H9 (cell line): ENCODE data around the gene LIX1. TPM values are rescaled to one million over a fixed set of nuclear protein-coding genes. Genes with fewer than 3 reads are reported as not detected.

Experiments used
- DNase-seq: peaks from one replicate; pipeline ENCODE4 v3.0.0-alpha.2; 2017
- H2AFZ ChIP-seq: one replicate; pipeline ENCODE4 v1.6.1; 2013; ENCODE audit warnings: mild to moderate bottlenecking, low read length, control low read depth, moderate library complexity
- H2AK5ac ChIP-seq: 2 replicates; pipeline ENCODE4 v1.6.1; 2013; ENCODE audit warnings: low read length, control low read depth, mixed read lengths; ENCODE audit not compliant: insufficient read length
- H2BK120ac ChIP-seq: one replicate; pipeline ENCODE4 v1.6.1; 2013; ENCODE audit warnings: low read depth, mild to moderate bottlenecking, low read length, control low read depth, inconsistent platforms; ENCODE audit not compliant: poor library complexity, severe bottlenecking
- H2BK12ac ChIP-seq: 2 replicates; pipeline ENCODE4 v1.6.1; 2013; ENCODE audit warnings: low read length, control low read depth, mixed read lengths, low read depth; ENCODE audit not compliant: insufficient read length
- H2BK15ac ChIP-seq: 2 replicates; pipeline ENCODE4 v1.6.1; 2013; ENCODE audit warnings: low read depth, low read length, control low read depth
- H2BK20ac ChIP-seq: one replicate; pipeline ENCODE4 v1.6.1; 2013; ENCODE audit warnings: low read depth, mild to moderate bottlenecking, low read length, control low read depth, inconsistent platforms; ENCODE audit not compliant: poor library complexity, severe bottlenecking
- H2BK5ac ChIP-seq: 2 replicates; pipeline ENCODE4 v1.6.1; 2013; ENCODE audit warnings: low read length, control low read depth, mixed read lengths; ENCODE audit not compliant: insufficient read length
- H3K14ac ChIP-seq: 2 replicates; pipeline ENCODE4 v1.6.1; 2013; ENCODE audit warnings: low read length, control low read depth; ENCODE audit not compliant: insufficient read depth
- H3K18ac ChIP-seq: 2 replicates; pipeline ENCODE4 v1.6.1; 2013; ENCODE audit warnings: low read depth, mild to moderate bottlenecking, mixed read lengths, low read length, control low read depth; ENCODE audit not compliant: insufficient read length
- H3K23ac ChIP-seq: 2 replicates; pipeline ENCODE4 v1.6.1; 2013; ENCODE audit warnings: low read length, control low read depth, mixed read lengths, low read depth; ENCODE audit not compliant: insufficient read length
- H3K23me2 ChIP-seq: 2 replicates; pipeline ENCODE4 v1.6.1; 2013; ENCODE audit warnings: low read depth, mild to moderate bottlenecking, mixed read lengths, low read length, control low read depth; ENCODE audit not compliant: insufficient read length, poor library complexity, severe bottlenecking
- H3K27ac ChIP-seq: 2 replicates; pipeline ENCODE4 v1.5.1; 2013; ENCODE audit warnings: low read length, control low read depth, mixed read lengths, low read depth; ENCODE audit not compliant: insufficient read length
- H3K27me3 ChIP-seq: 2 replicates; pipeline ENCODE4 v1.6.1; 2013; ENCODE audit warnings: low read length, control low read depth, inconsistent platforms; ENCODE audit not compliant: insufficient read depth
- H3K4ac ChIP-seq: 2 replicates; pipeline ENCODE4 v1.6.1; 2013; ENCODE audit warnings: low read depth, mild to moderate bottlenecking, control low read depth, inconsistent platforms, low read length, moderate library complexity
- H3K4me1 ChIP-seq: 2 replicates; pipeline ENCODE4 v1.6.1; 2013; ENCODE audit warnings: low read length, control low read depth, inconsistent platforms; ENCODE audit not compliant: insufficient read depth
- H3K4me2 ChIP-seq: 2 replicates; pipeline ENCODE4 v1.6.1; 2013; ENCODE audit warnings: low read length, control low read depth, mixed read lengths; ENCODE audit not compliant: insufficient read length, insufficient read depth
- H3K56ac ChIP-seq: 2 replicates; pipeline ENCODE4 v1.6.1; 2013; ENCODE audit warnings: low read depth, mild to moderate bottlenecking, mixed read lengths, low read length, control low read depth; ENCODE audit not compliant: insufficient read length
- H3K79me1 ChIP-seq: 2 replicates; pipeline ENCODE4 v1.6.1; 2013; ENCODE audit warnings: low read depth, mild to moderate bottlenecking, moderate library complexity, low read length, control low read depth, inconsistent platforms; ENCODE audit not compliant: insufficient read depth, poor library complexity, severe bottlenecking
- H3K79me2 ChIP-seq: 2 replicates; pipeline ENCODE4 v1.6.1; 2013; ENCODE audit warnings: low read length, control low read depth, inconsistent platforms; ENCODE audit not compliant: insufficient read depth
- H3K9ac ChIP-seq: 2 replicates; pipeline ENCODE4 v1.6.1; 2013; ENCODE audit warnings: low read length, control low read depth, mixed read lengths; ENCODE audit not compliant: insufficient read length; ENCODE audit errors: extremely low read depth
- H3K9me3 ChIP-seq: one replicate; pipeline ENCODE4 v1.6.1; 2013; ENCODE audit warnings: low read depth, low read length, inconsistent platforms; ENCODE audit not compliant: control insufficient read depth
- H3T11ph ChIP-seq: one replicate; pipeline ENCODE4 v1.6.1; 2013; ENCODE audit warnings: mild to moderate bottlenecking, low read length, control low read depth, inconsistent platforms
- H4K20me1 ChIP-seq: one replicate; pipeline ENCODE4 v1.6.1; 2013; ENCODE audit not compliant: control insufficient read depth, insufficient read length, insufficient read depth
- H4K5ac ChIP-seq: 2 replicates; pipeline ENCODE4 v1.6.1; 2013; ENCODE audit warnings: low read depth, mild to moderate bottlenecking, mixed read lengths, low read length, control low read depth; ENCODE audit not compliant: insufficient read length
- H4K8ac ChIP-seq: replicated peaks from 2 replicates; pipeline ENCODE4 v1.6.1; 2013; ENCODE audit warnings: low read length, control low read depth, mixed read lengths, low read depth; ENCODE audit not compliant: insufficient read length
- H4K91ac ChIP-seq: 2 replicates; pipeline ENCODE4 v1.6.1; 2013; ENCODE audit warnings: low read depth, mild to moderate bottlenecking, moderate library complexity, mixed read lengths, low read length, control low read depth; ENCODE audit not compliant: insufficient read length
- H3K27ac Mint-ChIP-seq, 3 experiments: 2 replicates in 2 of 3; 3 replicates in 1 of 3; pipeline ENCODE4 v1.8.0; 2020 to 2021; ENCODE audit warnings: mixed read lengths in 3 of 3, mild to moderate bottlenecking in 1 of 3, moderate library complexity in 1 of 3
- H3K27me3 Mint-ChIP-seq: 2 replicates; pipeline ENCODE4 v1.8.0; 2021; ENCODE audit warnings: low read depth, mild to moderate bottlenecking, moderate library complexity, mixed read lengths
- H3K36me3 Mint-ChIP-seq, 3 experiments: 2 replicates in 2 of 3; 3 replicates in 1 of 3; pipeline ENCODE4 v1.8.0; 2020 to 2021; ENCODE audit warnings: low read depth in 3 of 3, mixed read lengths in 3 of 3; ENCODE audit not compliant: insufficient read depth in 1 of 3
- H3K4me1 Mint-ChIP-seq, 2 experiments: 2 replicates each; pipeline ENCODE4 v1.8.0; 2020; ENCODE audit warnings: mixed read lengths in 2 of 2
- H3K4me3 Mint-ChIP-seq, 2 experiments: 2 replicates in 1 of 2; 3 replicates in 1 of 2; pipeline ENCODE4 v1.8.0; 2020 to 2021; ENCODE audit warnings: mild to moderate bottlenecking in 2 of 2, mixed read lengths in 2 of 2, moderate library complexity in 1 of 2
- H3K9me3 Mint-ChIP-seq, 2 experiments: 2 replicates in 1 of 2; 3 replicates in 1 of 2; pipeline ENCODE4 v1.8.0; 2020; ENCODE audit warnings: mild to moderate bottlenecking in 2 of 2, mixed read lengths in 2 of 2, moderate library complexity in 1 of 2
- WGBS: extraction: QIAGEN DNeasy Blood & Tissue Kit; methylation state at CpG from one replicate; pipeline ENCODE4 v1.1.7; 2013; ENCODE audit warnings: missing lambda C conversion rate, low lambda C conversion rate, mixed read lengths; ENCODE audit not compliant: insufficient read length; ENCODE audit errors: extremely low coverage; 5-methylcytosine and 5-hydroxymethylcytosine counted together
- total RNA-seq: library from RNA; stranded (reverse); gene quantifications from 2 replicates; pipeline ENCODE4 v1.2.1, GENCODE V29; 2021
- TF ChIP-seq, protein P1 (sequence below): fragments of 200-600 bp; sonication (generic); conservative IDR thresholded peaks from 3 replicates; pipeline ENCODE4 v1.8.0; 2021; ENCODE audit warnings: antibody characterized with exemption, mild to moderate bottlenecking

Gene LIX1
- total RNA-seq, 1 experiment from 2014 or later: 0.13 TPM

DNA sequence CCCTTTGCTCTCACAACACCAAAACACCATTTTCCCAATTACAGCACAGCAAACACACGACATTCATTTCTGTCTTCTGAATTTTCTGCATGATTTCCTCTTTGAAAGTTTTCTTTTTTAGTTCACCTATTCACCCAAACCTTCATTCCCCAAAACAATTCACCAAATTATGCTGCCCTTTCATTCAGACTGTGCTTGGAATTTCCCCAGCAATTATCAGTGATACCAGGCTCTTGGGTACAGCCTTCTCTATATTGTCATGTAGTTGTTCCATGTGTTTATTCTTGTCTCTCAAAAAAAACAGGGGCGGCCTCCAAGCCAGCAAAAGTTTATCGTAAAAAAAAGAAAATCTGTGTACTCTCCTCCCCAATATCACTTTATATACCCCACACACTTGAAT lies 9.0 kb upstream of the LIX1 start:
- Histone ChIP-seq H3K18ac (no peak overlapping the region), H3K14ac (no peak overlapping the region), H2BK120ac (no peak overlapping the region), H2BK5ac (no peak overlapping the region), H2BK12ac (no peak overlapping the region), H3K4ac (no peak overlapping the region), H3K79me2 (no peaks in the 10 kb centered on the region), H3K9me3 (no peaks in the 10 kb centered on the region), H2AFZ (no peak overlapping the region), H3K79me1 (no peaks in the 10 kb centered on the region), H3K23me2 (no peaks in the 10 kb centered on the region), H4K5ac (no peak overlapping the region), H3T11ph (no peak overlapping the region), H3K4me2 (no peak overlapping the region), H3K27ac (no peak overlapping the region), H3K27me3 (no peaks in the 10 kb centered on the region), H4K20me1 (no peaks in the 10 kb centered on the region), H4K8ac (no peak overlapping the region), H4K91ac (no peak overlapping the region), H3K23ac (no peak overlapping the region), H2BK20ac (no peak overlapping the region), H2BK15ac (no peak overlapping the region), H3K56ac (no peak overlapping the region), H2AK5ac (no peak overlapping the region), H3K9ac (no peak overlapping the region), H3K4me1 (no peaks in the 10 kb centered on the region)
- no CpG with 5 or more reads among the region's 3 CpGs for WGBS
- Mint-ChIP-seq H3K36me3 (peaks cover 0 to under 1% (median 0%) of the 10 kb centered on the region in 3 experiments; a peak in 1 of 7 replicates), H3K9me3 (no peaks in the 10 kb centered on the region; a peak in 2 of 5 replicates), H3K4me1 (peaks cover 0 to 4% of the 10 kb centered on the region in 2 experiments; a peak in 2 of 4 replicates), H3K4me3 (no peak overlapping the region), H3K27me3 (no peaks in the 10 kb centered on the region), H3K27ac (no peak overlapping the region; a peak in 1 of 7 replicates)
- no peak for DNase-seq
- TF ChIP-seq, protein P1, sequence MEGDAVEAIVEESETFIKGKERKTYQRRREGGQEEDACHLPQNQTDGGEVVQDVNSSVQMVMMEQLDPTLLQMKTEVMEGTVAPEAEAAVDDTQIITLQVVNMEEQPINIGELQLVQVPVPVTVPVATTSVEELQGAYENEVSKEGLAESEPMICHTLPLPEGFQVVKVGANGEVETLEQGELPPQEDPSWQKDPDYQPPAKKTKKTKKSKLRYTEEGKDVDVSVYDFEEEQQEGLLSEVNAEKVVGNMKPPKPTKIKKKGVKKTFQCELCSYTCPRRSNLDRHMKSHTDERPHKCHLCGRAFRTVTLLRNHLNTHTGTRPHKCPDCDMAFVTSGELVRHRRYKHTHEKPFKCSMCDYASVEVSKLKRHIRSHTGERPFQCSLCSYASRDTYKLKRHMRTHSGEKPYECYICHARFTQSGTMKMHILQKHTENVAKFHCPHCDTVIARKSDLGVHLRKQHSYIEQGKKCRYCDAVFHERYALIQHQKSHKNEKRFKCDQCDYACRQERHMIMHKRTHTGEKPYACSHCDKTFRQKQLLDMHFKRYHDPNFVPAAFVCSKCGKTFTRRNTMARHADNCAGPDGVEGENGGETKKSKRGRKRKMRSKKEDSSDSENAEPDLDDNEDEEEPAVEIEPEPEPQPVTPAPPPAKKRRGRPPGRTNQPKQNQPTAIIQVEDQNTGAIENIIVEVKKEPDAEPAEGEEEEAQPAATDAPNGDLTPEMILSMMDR: no peak
